HepG2 (cell line): Measurements from ENCODE around the gene CYBC1.

ENCODE experiments used
- GABPA ChIP-seq, 2 experiments: IDR thresholded peaks; 2 replicates each; pipeline ENCODE4 v1.6.1; 2011 to 2016; ENCODE audit warnings: low read depth in 2 of 2, low read length in 1 of 2, missing biosample characterization in 1 of 2, missing genetic modification characterization in 1 of 2
- JUN ChIP-seq: sonication (generic); formaldehyde crosslinking; IDR thresholded peaks from 2 replicates; pipeline ENCODE4 v1.4.0; 2020; ENCODE audit warnings: mild to moderate bottlenecking, missing genetic modification reagents
- ZNF841 ChIP-seq: sonication (generic); formaldehyde crosslinking; IDR thresholded peaks from 2 replicates; pipeline ENCODE4 v1.8.1; 2023; ENCODE audit warnings: missing genetic modification reagents, borderline replicate concordance

- TF ChIP-seq GABPA (IDR thresholded peaks at IDR 0.05; ENCODE audit: low read depth, low read length) (no peak), GABPA (CRISPR knock-in tag; IDR thresholded peaks at IDR 0.05; ENCODE audit: low read depth) (no peak), JUN (CRISPR knock-in tag) (no peak), ZNF841 (CRISPR knock-in tag) (no peak)
Measured at GRCh38 chr17:82447876-82448275, 2.7 kb downstream of the CYBC1 start.
